SJCRH30 (cell line): Measurements from ENCODE around the gene RTN4R. TPM values are rescaled to one million over a fixed set of nuclear protein-coding genes. Genes with fewer than 3 reads are reported as not detected.
"Not testable (repeated sequence)": the region's sequence is repeated elsewhere in the genome, so short reads cannot be mapped to it uniquely, and the experiment has no call there.

Experiments used
- DNase-seq, 2 experiments: peaks; one replicate each; pipeline ENCODE4 v3.0.0-alpha.2; 2015 to 2020
- H3K27ac ChIP-seq: fragments of 250-450 bp; sonication (Bioruptor Pico); 2 replicates; pipeline ENCODE4 v1.5.1; 2020; ENCODE audit warnings: mild to moderate bottlenecking, moderate library complexity
- H3K27me3 ChIP-seq: fragments of 250-450 bp; sonication (Bioruptor Pico); 2 replicates; pipeline ENCODE4 v1.5.1; 2020; ENCODE audit warnings: mild to moderate bottlenecking, moderate library complexity
- H3K36me3 ChIP-seq: fragments of 250-450 bp; sonication (Bioruptor Pico); 2 replicates; pipeline ENCODE4 v1.5.1; 2020; ENCODE audit warnings: mild to moderate bottlenecking, moderate library complexity
- H3K4me1 ChIP-seq: fragments of 250-450 bp; sonication (Bioruptor Pico); 2 replicates; pipeline ENCODE4 v1.5.1; 2020; ENCODE audit warnings: mild to moderate bottlenecking, moderate library complexity
- H3K4me3 ChIP-seq: fragments of 250-450 bp; sonication (Bioruptor Pico); 2 replicates; pipeline ENCODE4 v1.5.1; 2020; ENCODE audit warnings: mild to moderate bottlenecking, moderate library complexity
- H3K9me3 ChIP-seq: fragments of 250-450 bp; sonication (Bioruptor Pico); replicated peaks from 2 replicates; pipeline ENCODE4 v1.5.1; 2020; ENCODE audit warnings: mild to moderate bottlenecking, moderate library complexity
- total RNA-seq: library from RNA; depleted of rRNA; stranded (reverse); fragments of >200 nt; shearing (Covaris generic); gene quantifications from 2 replicates; pipeline ENCODE4 v1.2.3, GENCODE V29; 2014

The RTN4R gene
- total RNA-seq, 1 experiment from 2014 or later: 0.30 TPM

GRCh38 chr22:20284471-20285086 lies 16.5 kb upstream of the RTN4R start:
- no peaks in the 10 kb centered on the region for H3K27me3 ChIP-seq
- no peaks in the 10 kb centered on the region for H3K4me1 ChIP-seq
- H3K9me3 ChIP-seq: no peaks in the 10 kb centered on the region
- no peak overlapping the region for H3K27ac ChIP-seq
- DNase-seq: no peak
- no peaks in the 10 kb centered on the region for H3K36me3 ChIP-seq
- no peak overlapping the region for H3K4me3 ChIP-seq

GRCh38 chr22:20283674-20284066 lies 15.6 kb upstream of the RTN4R start:
- no peaks in the 10 kb centered on the region for H3K36me3 ChIP-seq
- no peaks in the 10 kb centered on the region for H3K27me3 ChIP-seq
- H3K4me1 ChIP-seq: no peaks in the 10 kb centered on the region
- no peak overlapping the region for H3K27ac ChIP-seq
- no peak overlapping the region for H3K4me3 ChIP-seq
- no peaks in the 10 kb centered on the region for H3K9me3 ChIP-seq
- no peak for DNase-seq

- Histone ChIP-seq H3K4me3 (no peak overlapping the region), H3K36me3 (no peaks in the 10 kb centered on the region), H3K9me3 (no peaks in the 10 kb centered on the region), H3K27ac (no peak overlapping the region), H3K27me3 (no peaks in the 10 kb centered on the region), H3K4me1 (no peaks in the 10 kb centered on the region)
- no peak for DNase-seq
These were observed 15.0 kb upstream of the RTN4R start for GRCh38 chr22:20282901-20283673.

- Histone ChIP-seq H3K4me1 (no peaks in the 10 kb centered on the region), H3K27ac (no peak overlapping the region), H3K4me3 (no peak overlapping the region), H3K27me3 (no peaks in the 10 kb centered on the region), H3K9me3 (no peaks in the 10 kb centered on the region), H3K36me3 (no peaks in the 10 kb centered on the region)
- no peak for DNase-seq
These were observed 13.8 kb upstream of the RTN4R start for GRCh38 chr22:20281891-20282290.

GRCh38 chr22:20281473-20281872 lies 13.4 kb upstream of the RTN4R start:
- not testable (repeated sequence) for H3K27ac ChIP-seq, H3K27me3 ChIP-seq, H3K9me3 ChIP-seq, H3K4me1 ChIP-seq, H3K4me3 ChIP-seq, H3K36me3 ChIP-seq, DNase-seq

- H3K4me3 ChIP-seq: no peak overlapping the region
- DNase-seq: no peak
- no peaks in the 10 kb centered on the region for H3K9me3 ChIP-seq
- H3K27me3 ChIP-seq: no peaks in the 10 kb centered on the region
- H3K36me3 ChIP-seq: no peaks in the 10 kb centered on the region
- H3K4me1 ChIP-seq: no peaks in the 10 kb centered on the region
- H3K27ac ChIP-seq: no peak overlapping the region
These were observed 12.7 kb upstream of the RTN4R start for GRCh38 chr22:20280866-20281265.

GRCh38 chr22:20280163-20280562 lies 12.0 kb upstream of the RTN4R start:
- H3K9me3 ChIP-seq, DNase-seq, H3K27ac ChIP-seq, H3K36me3 ChIP-seq, H3K27me3 ChIP-seq, H3K4me3 ChIP-seq, H3K4me1 ChIP-seq: not testable (repeated sequence)

GRCh38 chr22:20279662-20280134 lies 11.6 kb upstream of the RTN4R start:
- Histone ChIP-seq H3K9me3 (no peaks in the 10 kb centered on the region), H3K4me1 (no peaks in the 10 kb centered on the region), H3K4me3 (no peak overlapping the region), H3K27me3 (no peaks in the 10 kb centered on the region), H3K27ac (no peak overlapping the region), H3K36me3 (no peaks in the 10 kb centered on the region)
- peak; percentile 27 to 32 for DNase-seq

- H3K27me3 ChIP-seq, H3K27ac ChIP-seq, DNase-seq, H3K9me3 ChIP-seq, H3K4me3 ChIP-seq, H3K36me3 ChIP-seq, H3K4me1 ChIP-seq: not testable (repeated sequence)
These were observed 10.8 kb upstream of the RTN4R start for GRCh38 chr22:20278726-20279490.

- H3K4me1 ChIP-seq, DNase-seq, H3K9me3 ChIP-seq, H3K27ac ChIP-seq, H3K36me3 ChIP-seq, H3K4me3 ChIP-seq, H3K27me3 ChIP-seq: not testable (repeated sequence)
These were observed 10.0 kb upstream of the RTN4R start for GRCh38 chr22:20277936-20278635.

- Histone ChIP-seq H3K4me3 (no peak overlapping the region), H3K36me3 (no peaks in the 10 kb centered on the region), H3K27me3 (no peaks in the 10 kb centered on the region), H3K27ac (no peak overlapping the region), H3K9me3 (no peaks in the 10 kb centered on the region), H3K4me1 (no peaks in the 10 kb centered on the region)
- DNase-seq: no peak
These were observed 8.3 kb upstream of the RTN4R start for GRCh38 chr22:20276468-20276867.

- H3K9me3 ChIP-seq: no peaks in the 10 kb centered on the region
- H3K27ac ChIP-seq: no peak overlapping the region
- no peaks in the 10 kb centered on the region for H3K4me1 ChIP-seq
- no peak overlapping the region for H3K4me3 ChIP-seq
- H3K27me3 ChIP-seq: no peaks in the 10 kb centered on the region
- DNase-seq: no peak
- H3K36me3 ChIP-seq: no peaks in the 10 kb centered on the region
These were observed 7.7 kb upstream of the RTN4R start for GRCh38 chr22:20275836-20276235.

GRCh38 chr22:20275325-20275724 lies 7.2 kb upstream of the RTN4R start:
- H3K27ac ChIP-seq, H3K4me1 ChIP-seq, H3K27me3 ChIP-seq, H3K36me3 ChIP-seq, H3K9me3 ChIP-seq, DNase-seq, H3K4me3 ChIP-seq: not testable (repeated sequence)

- not testable (repeated sequence) for H3K9me3 ChIP-seq, H3K27me3 ChIP-seq, H3K27ac ChIP-seq, H3K4me3 ChIP-seq, DNase-seq, H3K4me1 ChIP-seq, H3K36me3 ChIP-seq
These were observed 6.3 kb upstream of the RTN4R start for GRCh38 chr22:20274374-20274773.

GRCh38 chr22:20273758-20274181 lies 5.7 kb upstream of the RTN4R start:
- H3K36me3 ChIP-seq: no peaks in the 10 kb centered on the region
- no peaks in the 10 kb centered on the region for H3K4me1 ChIP-seq
- 0 out of 2 replicates have a peak, but pooled peaks cover 3% of the 10 kb centered on the region for H3K27me3 ChIP-seq
- no peak overlapping the region for H3K27ac ChIP-seq
- no peaks in the 10 kb centered on the region for H3K9me3 ChIP-seq
- DNase-seq: no peak
- no peak overlapping the region for H3K4me3 ChIP-seq
